GM06990 (cell line): ENCODE data around the gene COMMD10.

ENCODE experiments used
- DNase-seq: peaks from one replicate; pipeline ENCODE4 v3.0.0-alpha.2; 2011; ENCODE audit not compliant: insufficient read length; ENCODE audit errors: extremely low read depth
- H3K27me3 ChIP-seq: replicated peaks from 2 replicates; pipeline ENCODE4 v1.6.0; 2011; ENCODE audit warnings: low read length; ENCODE audit not compliant: control insufficient read depth, insufficient read depth
- H3K36me3 ChIP-seq: 2 replicates; pipeline ENCODE4 v1.5.1; 2011; ENCODE audit warnings: low read length; ENCODE audit not compliant: control insufficient read depth, insufficient read depth
- H3K4me3 ChIP-seq: replicated peaks from 2 replicates; pipeline ENCODE4 v1.5.1; 2011; ENCODE audit warnings: low read depth, mild to moderate bottlenecking, control low read depth, low read length
- CTCF ChIP-seq: IDR thresholded peaks from 2 replicates; pipeline ENCODE4 v1.5.1; 2011; ENCODE audit warnings: low read length, control low read depth, mild to moderate bottlenecking, inconsistent platforms; ENCODE audit not compliant: insufficient read depth, poor library complexity, severe bottlenecking

Gene COMMD10

DNA sequence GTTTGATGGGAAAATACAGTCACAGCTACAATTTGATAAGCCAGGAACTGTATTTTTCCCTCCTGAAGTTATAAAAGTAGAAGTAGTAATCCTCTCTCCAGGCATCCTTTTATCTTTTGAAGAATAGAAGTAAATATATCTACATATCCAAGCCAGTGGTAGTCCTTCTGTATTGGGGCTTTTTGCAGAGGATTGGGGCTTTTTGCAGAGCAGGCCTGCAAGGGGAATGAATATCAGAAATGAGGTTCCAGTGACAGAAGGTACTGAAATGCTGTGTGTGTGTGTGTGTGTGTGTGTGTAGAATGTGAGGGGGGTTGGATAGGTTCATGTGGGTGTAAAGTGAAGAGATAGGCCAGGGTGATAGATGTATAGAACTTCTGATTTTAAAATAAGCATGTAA is 127.4 kb downstream of the COMMD10 start:
- H3K36me3 ChIP-seq: no peaks in the 10 kb centered on the region
- no peak for TF ChIP-seq CTCF
- DNase-seq: no peak
- no peaks in the 10 kb centered on the region for H3K27me3 ChIP-seq
- no peak overlapping the region for H3K4me3 ChIP-seq

GRCh38 chr5:116216246-116216645 is 131.4 kb downstream of the COMMD10 start:
- DNase-seq: no peak
- Histone ChIP-seq H3K27me3 (no peaks in the 10 kb centered on the region), H3K4me3 (no peak overlapping the region), H3K36me3 (no peaks in the 10 kb centered on the region)
- no peak for TF ChIP-seq CTCF

GRCh38 chr5:116225281-116225922 is 140.6 kb downstream of the COMMD10 start:
- Histone ChIP-seq H3K27me3 (no peaks in the 10 kb centered on the region), H3K4me3 (no peak overlapping the region), H3K36me3 (no peaks in the 10 kb centered on the region)
- peak; percentile 6 for DNase-seq
- no peak for TF ChIP-seq CTCF

GRCh38 chr5:116229131-116229689 is 144.4 kb downstream of the COMMD10 start:
- DNase-seq: no peak

DNA sequence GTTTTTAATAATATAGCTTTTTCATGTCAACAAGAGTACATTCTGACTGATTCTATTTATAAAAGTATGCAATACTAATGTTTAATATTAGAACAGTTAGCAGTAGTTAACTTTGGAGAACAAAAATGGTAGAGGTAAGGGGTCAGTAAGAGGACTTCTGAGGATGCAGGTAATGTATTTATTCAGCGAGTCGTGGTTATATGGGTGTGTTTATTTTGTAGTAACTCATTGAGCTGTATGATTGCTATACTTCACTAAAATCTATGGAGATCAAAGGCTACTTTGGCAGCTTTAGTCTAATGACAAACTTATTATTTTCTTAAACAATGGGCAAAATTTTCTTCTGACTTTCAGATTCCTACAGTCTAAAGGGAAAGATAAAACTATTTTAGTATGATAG is 146.5 kb downstream of the COMMD10 start:
- Histone ChIP-seq H3K36me3 (no peaks in the 10 kb centered on the region), H3K4me3 (no peak overlapping the region), H3K27me3 (no peaks in the 10 kb centered on the region)
- no peak for DNase-seq
- no peak for TF ChIP-seq CTCF

More at GRCh38 chr5:116229131-116229689, 144.4 kb downstream of the COMMD10 start:
- H3K4me3 ChIP-seq: no peak overlapping the region
- TF ChIP-seq CTCF: no peak
- no peaks in the 10 kb centered on the region for H3K27me3 ChIP-seq
- no peaks in the 10 kb centered on the region for H3K36me3 ChIP-seq

DNA sequence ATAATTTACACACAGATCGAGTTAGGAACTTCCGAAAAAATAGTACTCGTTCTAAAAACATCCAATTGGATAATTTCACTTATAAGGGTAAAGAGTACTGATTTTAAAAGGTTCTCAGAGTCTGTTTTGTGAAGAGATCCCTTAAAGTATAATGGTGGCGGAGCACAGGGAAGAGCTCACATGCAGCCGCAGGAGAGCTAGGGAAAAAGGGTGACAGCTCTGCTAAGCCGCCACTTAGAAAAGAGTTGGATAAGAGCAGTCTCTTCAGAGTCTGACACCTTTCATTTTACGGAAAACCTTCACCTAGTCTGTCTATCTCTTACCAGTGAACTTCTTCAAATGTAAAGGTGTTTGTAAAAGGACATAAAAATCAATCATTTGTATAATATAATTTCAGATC is 149.9 kb downstream of the COMMD10 start:
- no peak for DNase-seq
- TF ChIP-seq CTCF: no peak
- Histone ChIP-seq H3K27me3 (no peaks in the 10 kb centered on the region), H3K4me3 (no peak overlapping the region), H3K36me3 (no peaks in the 10 kb centered on the region)
